RPMI8226 (cell line): ENCODE data around the gene TMBIM6.
"Not testable (repeated sequence)": the region's sequence is repeated elsewhere in the genome, so short reads cannot be mapped to it uniquely, and the experiment has no call there.

ENCODE experiments used
- DNase-seq: peaks from one replicate; pipeline ENCODE4 v3.0.0-alpha.2; 2015

The TMBIM6 gene

GRCh38 chr12:49730568-49731101 lies 10.7 kb upstream of the TMBIM6 start:
- no peak for DNase-seq

GRCh38 chr12:49733219-49734017 lies 7.9 kb upstream of the TMBIM6 start:
- DNase-seq = no peak

GRCh38 chr12:49734900-49735299 lies 6.5 kb upstream of the TMBIM6 start:
- DNase-seq = not testable (repeated sequence)

- not testable (repeated sequence) for DNase-seq
These were observed 2.6 kb upstream of the TMBIM6 start for GRCh38 chr12:49738721-49739120.

GRCh38 chr12:49740277-49740676 lies 1.1 kb upstream of the TMBIM6 start:
- not testable (repeated sequence) for DNase-seq

- peak; percentile 93 for DNase-seq
These were observed 694 bp downstream of the TMBIM6 start for GRCh38 chr12:49741882-49742620.

- no peak for DNase-seq
These were observed 3.1 kb downstream of the TMBIM6 start for GRCh38 chr12:49744363-49744885.

GRCh38 chr12:49748306-49748705 lies 6.9 kb downstream of the TMBIM6 start:
- DNase-seq = no peak

GRCh38 chr12:49748800-49749199 lies 7.4 kb downstream of the TMBIM6 start:
- DNase-seq = no peak

- DNase-seq = no peak
These were observed 9.0 kb downstream of the TMBIM6 start for GRCh38 chr12:49750027-49750995.

GRCh38 chr12:49750996-49751393 lies 9.6 kb downstream of the TMBIM6 start:
- DNase-seq = no peak

- no peak for DNase-seq
These were observed 20.5 kb downstream of the TMBIM6 start for GRCh38 chr12:49761677-49762467.

GRCh38 chr12:49762468-49762847 lies 21.1 kb downstream of the TMBIM6 start:
- DNase-seq = no peak

- peak; percentile 56 for DNase-seq
These were observed 21.7 kb downstream of the TMBIM6 start for GRCh38 chr12:49763006-49763591.

GRCh38 chr12:49764126-49764525 lies 22.8 kb downstream of the TMBIM6 start:
- no peak for DNase-seq

- DNase-seq = no peak
These were observed 24.7 kb downstream of the TMBIM6 start for GRCh38 chr12:49766115-49766455.

- DNase-seq = no peak
These were observed 26.0 kb downstream of the TMBIM6 start for GRCh38 chr12:49767333-49767732.

- DNase-seq = not testable (repeated sequence)
These were observed 31.7 kb downstream of the TMBIM6 start for GRCh38 chr12:49773102-49773501.

- peak; percentile 67 for DNase-seq
These were observed 35.1 kb downstream of the TMBIM6 start for GRCh38 chr12:49776413-49776812.

- no peak for DNase-seq
These were observed 35.5 kb downstream of the TMBIM6 start for GRCh38 chr12:49776858-49777257.

GRCh38 chr12:49777341-49777740 lies 36.0 kb downstream of the TMBIM6 start:
- no peak for DNase-seq
